ENCODE results near the gene TM2D3. TPM values are rescaled to one million over a fixed set of nuclear protein-coding genes. Genes with fewer than 3 reads are reported as not detected.

Gene TM2D3
- total RNA-seq, 1 experiment from 2014 or later, result 26.2 TPM

DNA sequence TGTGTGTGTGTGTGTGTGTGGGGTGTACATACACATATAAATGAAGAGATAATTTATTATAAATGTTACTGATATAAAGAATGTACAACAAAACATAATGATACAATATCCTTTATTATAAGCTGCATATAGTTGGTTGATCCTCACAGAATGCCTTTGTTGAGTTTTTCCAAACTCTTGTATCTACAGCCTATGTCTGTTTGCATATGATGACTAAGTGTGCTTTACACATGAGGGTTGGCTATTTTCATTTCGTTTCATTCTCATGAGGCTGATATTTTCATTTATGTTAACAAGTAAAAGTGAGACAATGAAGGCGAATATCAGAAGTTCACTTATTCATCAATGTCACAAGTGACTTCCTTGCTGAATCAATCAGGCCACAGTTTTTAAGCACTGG, 45.1 kb downstream of the TM2D3 start:
- ChIA-PET POLR2A (interaction anchor here (0.6 to 0.8 kb wide), 2 partner anchors 128 to 231 kb away, joined by 3 read pairs; no protein-coding TSS in a partner anchor), CTCF (interaction anchor here (0.9 kb wide), 1 partner anchor 14 kb away, joined by 5 read pairs; no protein-coding TSS in a partner anchor)
- Mint-ChIP-seq H3K27me3 (ENCODE audit: insufficient read depth, unreplicated experiment) (no peaks in the 10 kb centered on the region), H3K4me1 (ENCODE audit: insufficient read depth, unreplicated experiment) (no peaks in the 10 kb centered on the region), H3K4me3 (ENCODE audit: unreplicated experiment) (no peak overlapping the region), H3K36me3 (ENCODE audit: insufficient read depth, unreplicated experiment) (no peaks in the 10 kb centered on the region), H3K27ac (ENCODE audit: low read depth, unreplicated experiment) (no peak overlapping the region), H3K9me3 (ENCODE audit: unreplicated experiment) (no peaks in the 10 kb centered on the region)
- intact Hi-C loops (cut with micrococcal nuclease), result no loop called here
- BruUV-seq (replicated peaks), result no TSS peak
- TF ChIP-seq CTCF (IDR thresholded peaks at IDR 0.05; ENCODE audit: unreplicated experiment), result no peak
- no peak for DNase-seq (ENCODE audit: unreplicated experiment)

DNA sequence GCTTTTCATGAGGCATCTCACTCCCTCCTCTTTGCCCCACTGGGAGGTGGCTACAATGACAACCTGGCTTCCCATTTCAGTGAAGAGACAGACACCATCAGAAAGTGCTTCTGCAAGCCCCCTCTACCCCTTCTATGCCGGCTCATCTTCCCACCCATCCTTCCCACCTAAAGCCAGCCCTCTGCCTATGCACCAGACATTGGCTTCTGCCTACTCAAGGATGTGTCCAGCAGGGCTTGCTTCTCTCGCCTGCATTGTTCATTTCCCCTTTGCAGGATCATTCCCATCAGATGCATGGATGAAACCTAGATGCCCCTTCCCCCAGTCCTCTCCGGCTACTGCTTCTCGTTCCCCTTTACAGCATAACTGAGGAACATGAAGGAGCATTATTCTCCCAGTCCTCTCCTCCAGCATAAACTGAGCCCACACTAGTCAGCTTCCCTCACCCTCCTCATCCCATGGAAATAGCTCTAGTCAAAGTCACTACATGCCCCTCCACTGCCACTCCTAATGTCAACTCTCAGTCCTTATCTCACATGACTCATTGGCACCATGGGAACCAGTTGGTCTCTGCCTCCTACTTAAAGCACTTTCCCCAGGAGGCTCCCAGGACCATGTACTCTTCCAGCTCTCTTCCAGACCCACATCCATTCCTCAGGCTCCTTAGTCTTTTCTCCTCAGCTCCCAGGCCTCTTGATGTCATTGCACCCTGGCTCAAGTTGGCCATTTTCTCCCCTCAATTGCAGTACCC, 47.9 kb downstream of the TM2D3 start:
- no peak for TF ChIP-seq CTCF (IDR thresholded peaks at IDR 0.05; ENCODE audit: unreplicated experiment)
- Mint-ChIP-seq H3K27me3 (ENCODE audit: insufficient read depth, unreplicated experiment) (peaks cover 8% of the 10 kb centered on the region), H3K27ac (ENCODE audit: low read depth, unreplicated experiment) (no peak overlapping the region), H3K36me3 (ENCODE audit: insufficient read depth, unreplicated experiment) (no peaks in the 10 kb centered on the region), H3K4me1 (ENCODE audit: insufficient read depth, unreplicated experiment) (no peaks in the 10 kb centered on the region), H3K9me3 (ENCODE audit: unreplicated experiment) (no peaks in the 10 kb centered on the region), H3K4me3 (ENCODE audit: unreplicated experiment) (no peak overlapping the region)
- BruUV-seq (replicated peaks), result no TSS peak
- ChIA-PET CTCF (interaction anchor here (1.2 kb wide), 1 partner anchor 37 kb away, joined by 3 read pairs; no protein-coding TSS in a partner anchor), POLR2A (no interaction called here)
- DNase-seq (ENCODE audit: unreplicated experiment), result no peak
- intact Hi-C loops (cut with micrococcal nuclease), result no loop called here

DNA sequence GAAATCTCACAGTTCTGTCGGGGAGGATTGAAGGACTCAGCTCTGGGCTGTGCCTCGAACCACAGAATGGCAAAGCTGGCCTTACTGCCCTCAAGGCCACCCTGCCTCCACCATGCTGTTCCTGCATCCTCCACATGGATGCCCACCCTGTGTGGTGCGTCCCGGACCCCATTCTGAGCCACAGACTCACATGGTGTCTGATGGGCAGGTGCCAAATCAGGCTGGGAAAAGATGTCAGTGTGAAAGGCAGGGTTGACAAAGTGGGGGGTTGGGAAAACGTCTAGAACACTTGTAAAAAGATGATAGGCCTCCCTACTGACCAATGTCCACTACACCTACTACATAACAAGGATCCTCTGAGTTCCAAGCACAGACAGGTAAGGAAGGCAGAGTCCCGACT, 49.4 kb downstream of the TM2D3 start:
- Mint-ChIP-seq H3K27ac (ENCODE audit: low read depth, unreplicated experiment) (no peak overlapping the region), H3K27me3 (ENCODE audit: insufficient read depth, unreplicated experiment) (peaks cover 11% of the 10 kb centered on the region), H3K9me3 (ENCODE audit: unreplicated experiment) (peaks cover 6% of the 10 kb centered on the region), H3K36me3 (ENCODE audit: insufficient read depth, unreplicated experiment) (no peaks in the 10 kb centered on the region), H3K4me3 (ENCODE audit: unreplicated experiment) (no peak overlapping the region), H3K4me1 (ENCODE audit: insufficient read depth, unreplicated experiment) (peaks cover 6% of the 10 kb centered on the region)
- CTCF ChIA-PET, result interaction anchor here (1.1 kb wide), 1 partner anchor 12 kb away, joined by 3 read pairs; no protein-coding TSS in a partner anchor
- POLR2A ChIA-PET, result no interaction called here
- no TSS peak for BruUV-seq (replicated peaks)
- intact Hi-C loops (cut with micrococcal nuclease), result no loop called here
- no peak for TF ChIP-seq CTCF (IDR thresholded peaks at IDR 0.05; ENCODE audit: unreplicated experiment)
- DNase-seq (ENCODE audit: unreplicated experiment), result no peak

DNA sequence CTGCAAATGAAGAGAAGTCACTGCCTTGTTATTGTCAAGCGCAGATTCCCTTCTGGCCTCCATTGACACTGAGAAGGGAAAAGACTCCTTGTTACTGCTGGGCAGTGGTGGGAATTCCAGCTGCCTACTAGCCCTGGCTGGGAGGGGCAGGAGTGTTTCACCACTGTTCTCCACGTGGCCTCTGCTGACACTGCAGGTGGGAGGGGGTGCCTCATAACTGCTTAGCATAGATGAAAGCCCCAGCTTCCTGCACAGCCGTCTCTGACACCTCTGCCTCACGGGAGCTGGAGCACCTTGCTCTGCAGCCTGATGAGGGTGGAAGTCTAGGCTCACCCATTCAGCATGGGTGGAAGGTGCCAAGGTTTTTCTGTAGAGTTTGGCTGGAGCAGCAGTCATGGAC, 52.1 kb downstream of the TM2D3 start:
- TF ChIP-seq CTCF (IDR thresholded peaks at IDR 0.05; ENCODE audit: unreplicated experiment), result no peak
- peaks cover 14% of the 10 kb centered on the region for H3K9me3 Mint-ChIP-seq (ENCODE audit: unreplicated experiment)
- CTCF ChIA-PET, result interaction anchor here (1.5 kb wide), 1 partner anchor 311 kb away, joined by 4 read pairs; no protein-coding TSS in a partner anchor
- H3K4me3 Mint-ChIP-seq (ENCODE audit: unreplicated experiment), result no peak overlapping the region
- H3K27me3 Mint-ChIP-seq (ENCODE audit: insufficient read depth, unreplicated experiment), result peaks cover 31% of the 10 kb centered on the region
- DNase-seq (ENCODE audit: unreplicated experiment), result no peak
- intact Hi-C loops (cut with micrococcal nuclease), result no loop called here
- BruUV-seq (replicated peaks), result no TSS peak
- POLR2A ChIA-PET, result interaction anchor here (0.7 to 1.0 kb wide), 2 partner anchors 15 to 35 kb away, joined by 3 read pairs; no protein-coding TSS in a partner anchor
- peaks cover 11% of the 10 kb centered on the region for H3K4me1 Mint-ChIP-seq (ENCODE audit: insufficient read depth, unreplicated experiment)
- no peak overlapping the region for H3K27ac Mint-ChIP-seq (ENCODE audit: low read depth, unreplicated experiment)
- no peaks in the 10 kb centered on the region for H3K36me3 Mint-ChIP-seq (ENCODE audit: insufficient read depth, unreplicated experiment)

All from MCF 10A (cell line).